ENCODE data around the gene TMCO2.

DNA sequence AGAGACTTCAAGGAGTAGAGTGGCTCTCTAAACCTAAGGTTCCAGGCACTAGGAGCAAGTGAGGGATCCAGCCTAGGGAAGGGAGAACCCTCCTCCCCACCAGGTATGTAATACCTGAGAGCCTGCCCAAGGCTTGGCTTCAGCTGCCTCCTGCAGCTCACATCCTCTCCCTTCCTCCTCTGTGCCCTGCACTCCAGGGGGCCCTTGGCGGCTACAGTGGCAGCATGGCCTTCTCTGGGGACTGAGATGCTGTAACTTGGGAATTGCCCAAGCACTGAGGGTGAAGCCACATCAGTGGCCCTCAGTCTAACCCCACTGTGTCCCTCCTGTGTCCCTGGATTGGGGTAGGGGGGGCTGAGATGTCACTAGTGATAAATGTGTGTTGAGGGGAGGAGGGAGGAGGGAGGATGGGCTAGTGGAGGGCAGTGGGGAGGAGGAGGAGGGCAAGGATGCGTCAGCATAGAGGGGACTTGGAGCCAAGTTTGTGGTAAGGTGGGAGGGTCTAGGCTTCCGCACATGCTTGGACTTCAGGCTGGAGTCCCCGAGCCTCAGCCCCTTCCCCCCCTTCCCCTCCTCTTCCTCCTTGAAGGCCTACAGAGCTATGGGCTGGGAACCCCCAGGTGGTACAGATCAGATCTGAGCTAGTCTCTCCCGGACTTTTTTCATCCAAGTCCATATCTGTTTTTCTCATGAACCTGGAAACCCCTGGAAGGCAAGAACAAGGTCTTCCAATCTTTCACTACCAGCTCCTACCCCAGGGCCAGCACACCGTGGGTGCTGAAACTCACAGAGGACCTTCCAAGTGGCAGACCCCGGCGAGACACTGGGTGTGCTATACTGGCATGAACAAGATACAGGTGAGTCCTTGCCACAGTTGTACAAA, 51.9 kb downstream of the TMCO2 start:
- TF ChIP-seq POLR2A (IDR thresholded peaks at IDR 0.05; ENCODE audit: low read length) (no peak), GATA1 (IDR thresholded peaks at IDR 0.05; ENCODE audit: low read depth, low read length) (no peak)

All from erythroblast (primary cell).